ENCODE data around the gene WDR7.

Gene WDR7

DNA sequence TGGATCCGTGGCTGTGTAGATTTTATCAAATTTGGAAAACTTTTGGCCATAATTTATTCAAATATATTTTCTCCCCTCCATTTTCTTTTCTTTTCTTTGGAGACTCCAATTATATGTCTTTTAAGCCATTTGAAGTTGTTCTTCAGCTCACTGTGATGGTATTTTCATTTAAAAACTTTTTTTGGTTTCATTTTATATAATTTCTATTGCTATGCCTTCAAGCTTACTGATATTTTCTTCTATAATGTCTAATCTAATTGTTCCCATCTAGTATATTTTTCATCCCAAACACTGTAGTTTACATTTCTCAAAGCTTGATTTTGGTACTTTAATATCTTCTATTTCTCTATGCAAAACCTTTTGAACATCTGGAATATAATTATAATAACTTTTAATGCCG is 72.5 kb downstream of the WDR7 start:
- Histone ChIP-seq H3K4me1 (ENCODE audit: control insufficient read depth in 2 of 2, insufficient read depth in 1 of 2, low read depth in 1 of 2, low read length in 2 of 2) (no peaks in the 10 kb centered on the region), H3K4me3 (ENCODE audit: low read length in 2 of 2) (no peak overlapping the region), H3K9me3 (replicated peaks in 1 of 2; ENCODE audit: control insufficient read depth in 2 of 2, insufficient read depth in 1 of 2, low read depth in 1 of 2, low read length in 2 of 2) (peaks cover 0 to 2% of the 10 kb centered on the region in 2 donors), H2BK12ac (ENCODE audit: low read length) (no peak overlapping the region), H3K79me1 (ENCODE audit: low read depth, low read length) (no peaks in the 10 kb centered on the region), H2BK15ac (ENCODE audit: low read length) (no peak overlapping the region), H3K23ac (ENCODE audit: low read depth, low read length, poor library complexity) (no peak overlapping the region), H2AFZ (ENCODE audit: low read length) (no peak overlapping the region), H3K4ac (ENCODE audit: low read length) (no peak overlapping the region), H3K9ac (ENCODE audit: low read depth, low read length, poor library complexity) (no peak overlapping the region), H3K4me2 (ENCODE audit: insufficient read depth, low read length, poor library complexity, severe bottlenecking) (no peak overlapping the region), H3K27me3 (ENCODE audit: control insufficient read depth in 3 of 3, insufficient read depth in 3 of 3, low read depth in 1 of 3, low read length in 3 of 3) (no peaks in the 10 kb centered on the region), H3K18ac (ENCODE audit: low read length) (no peak overlapping the region), H3K36me3 (replicated peaks in 1 of 2; ENCODE audit: control insufficient read depth in 2 of 2, insufficient read depth in 2 of 2, low read length in 2 of 2) (no peaks in the 10 kb centered on the region), H4K91ac (ENCODE audit: low read depth, low read length, poor library complexity) (no peak overlapping the region), H3K27ac (replicated peaks; ENCODE audit: low read length) (no peak overlapping the region), H4K8ac (ENCODE audit: low read depth, low read length) (no peak overlapping the region), H2BK5ac (ENCODE audit: low read length) (no peak overlapping the region), H2AK5ac (ENCODE audit: low read depth, low read length) (no peak overlapping the region), H3K14ac (ENCODE audit: low read length) (no peak overlapping the region), H2BK120ac (ENCODE audit: low read depth, low read length) (no peak overlapping the region)
- no CpG with 5 or more reads among the region's 2 CpGs for WGBS, 2 donors (ENCODE audit: extremely low coverage in 2 of 2, insufficient read length in 2 of 2, insufficient replicate concordance in 1 of 2)
- DNase-seq (ENCODE audit: low spot score): no peak

GRCh38 chr18:56726906-56727305 is 75.7 kb downstream of the WDR7 start:
- H2BK5ac ChIP-seq (ENCODE audit: low read length): no peak overlapping the region
- H3K9ac ChIP-seq (ENCODE audit: low read depth, low read length, poor library complexity): no peak overlapping the region
- peaks cover 0 to 2% of the 10 kb centered on the region in 2 donors for H3K9me3 ChIP-seq (replicated peaks in 1 of 2; ENCODE audit: control insufficient read depth in 2 of 2, insufficient read depth in 1 of 2, low read depth in 1 of 2, low read length in 2 of 2)
- H3K14ac ChIP-seq (ENCODE audit: low read length): no peak overlapping the region
- H2BK15ac ChIP-seq (ENCODE audit: low read length): no peak overlapping the region
- no peak overlapping the region for H3K4me2 ChIP-seq (ENCODE audit: insufficient read depth, low read length, poor library complexity, severe bottlenecking)
- H3K27me3 ChIP-seq (ENCODE audit: control insufficient read depth in 3 of 3, insufficient read depth in 3 of 3, low read depth in 1 of 3, low read length in 3 of 3): no peaks in the 10 kb centered on the region
- no peaks in the 10 kb centered on the region for H3K36me3 ChIP-seq (replicated peaks in 1 of 2; ENCODE audit: control insufficient read depth in 2 of 2, insufficient read depth in 2 of 2, low read length in 2 of 2)
- no peak overlapping the region for H4K91ac ChIP-seq (ENCODE audit: low read depth, low read length, poor library complexity)
- no peaks in the 10 kb centered on the region for H3K4me1 ChIP-seq (ENCODE audit: control insufficient read depth in 2 of 2, insufficient read depth in 1 of 2, low read depth in 1 of 2, low read length in 2 of 2)
- H2BK12ac ChIP-seq (ENCODE audit: low read length): no peak overlapping the region
- H3K23ac ChIP-seq (ENCODE audit: low read depth, low read length, poor library complexity): no peak overlapping the region
- no CpG with 5 or more reads among the region's 2 CpGs for WGBS, 2 donors (ENCODE audit: extremely low coverage in 2 of 2, insufficient read length in 2 of 2, insufficient replicate concordance in 1 of 2)
- no peak overlapping the region for H2AK5ac ChIP-seq (ENCODE audit: low read depth, low read length)
- DNase-seq (ENCODE audit: low spot score): no peak
- no peak overlapping the region for H4K8ac ChIP-seq (ENCODE audit: low read depth, low read length)
- no peak overlapping the region for H3K27ac ChIP-seq (replicated peaks; ENCODE audit: low read length)
- H2AFZ ChIP-seq (ENCODE audit: low read length): no peak overlapping the region
- no peak overlapping the region for H3K18ac ChIP-seq (ENCODE audit: low read length)
- H2BK120ac ChIP-seq (ENCODE audit: low read depth, low read length): no peak overlapping the region
- no peak overlapping the region for H3K4me3 ChIP-seq (ENCODE audit: low read length in 2 of 2)
- no peak overlapping the region for H3K4ac ChIP-seq (ENCODE audit: low read length)
- no peaks in the 10 kb centered on the region for H3K79me1 ChIP-seq (ENCODE audit: low read depth, low read length)

DNA sequence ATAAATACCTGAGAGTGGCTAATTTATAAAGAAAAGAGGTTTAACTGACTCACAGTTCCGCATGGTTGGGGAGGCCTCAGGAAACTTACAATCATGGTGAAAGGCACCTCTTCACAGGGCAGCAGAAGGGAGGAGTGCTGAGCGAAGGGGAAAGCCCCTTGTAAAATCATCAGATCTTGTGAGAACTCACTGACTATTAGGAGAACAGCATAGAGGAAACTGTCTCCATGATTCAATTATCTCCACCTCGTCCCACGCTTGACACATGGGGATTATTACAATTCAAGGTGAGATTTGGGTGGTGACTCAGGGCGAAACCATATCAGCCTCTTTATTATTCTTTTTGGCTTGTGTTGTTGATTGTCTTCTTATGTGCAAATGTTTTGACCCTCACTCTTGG is 76.2 kb downstream of the WDR7 start:
- Histone ChIP-seq H3K9ac (ENCODE audit: low read depth, low read length, poor library complexity) (no peak overlapping the region), H3K36me3 (replicated peaks in 1 of 2; ENCODE audit: control insufficient read depth in 2 of 2, insufficient read depth in 2 of 2, low read length in 2 of 2) (no peaks in the 10 kb centered on the region), H3K4me1 (ENCODE audit: control insufficient read depth in 2 of 2, insufficient read depth in 1 of 2, low read depth in 1 of 2, low read length in 2 of 2) (no peaks in the 10 kb centered on the region), H3K4ac (ENCODE audit: low read length) (no peak overlapping the region), H3K18ac (ENCODE audit: low read length) (no peak overlapping the region), H3K4me2 (ENCODE audit: insufficient read depth, low read length, poor library complexity, severe bottlenecking) (no peak overlapping the region), H2BK15ac (ENCODE audit: low read length) (no peak overlapping the region), H2BK120ac (ENCODE audit: low read depth, low read length) (no peak overlapping the region), H2AFZ (ENCODE audit: low read length) (no peak overlapping the region), H2BK5ac (ENCODE audit: low read length) (no peak overlapping the region), H3K9me3 (replicated peaks in 1 of 2; ENCODE audit: control insufficient read depth in 2 of 2, insufficient read depth in 1 of 2, low read depth in 1 of 2, low read length in 2 of 2) (peaks cover 0 to 2% of the 10 kb centered on the region in 2 donors), H3K4me3 (ENCODE audit: low read length in 2 of 2) (no peak overlapping the region), H4K91ac (ENCODE audit: low read depth, low read length, poor library complexity) (no peak overlapping the region), H3K23ac (ENCODE audit: low read depth, low read length, poor library complexity) (no peak overlapping the region), H2BK12ac (ENCODE audit: low read length) (no peak overlapping the region), H3K14ac (ENCODE audit: low read length) (no peak overlapping the region), H3K27ac (replicated peaks; ENCODE audit: low read length) (no peak overlapping the region), H4K8ac (ENCODE audit: low read depth, low read length) (no peak overlapping the region), H3K79me1 (ENCODE audit: low read depth, low read length) (no peaks in the 10 kb centered on the region), H2AK5ac (ENCODE audit: low read depth, low read length) (no peak overlapping the region), H3K27me3 (ENCODE audit: control insufficient read depth in 3 of 3, insufficient read depth in 3 of 3, low read depth in 1 of 3, low read length in 3 of 3) (no peaks in the 10 kb centered on the region)
- no CpG with 5 or more reads among the region's 5 CpGs for WGBS, 2 donors (ENCODE audit: extremely low coverage in 2 of 2, insufficient read length in 2 of 2, insufficient replicate concordance in 1 of 2)
- no peak for DNase-seq (ENCODE audit: low spot score)

- DNase-seq (ENCODE audit: low spot score): no peak
- H3K27ac ChIP-seq (replicated peaks; ENCODE audit: low read length): no peak overlapping the region
- no CpG with 5 or more reads among the region's 3 CpGs for WGBS, 2 donors (ENCODE audit: extremely low coverage in 2 of 2, insufficient read length in 2 of 2, insufficient replicate concordance in 1 of 2)
Measured at GRCh38 chr18:56728741-56729140, 77.6 kb downstream of the WDR7 start.

More at GRCh38 chr18:56728741-56729140, 77.6 kb downstream of the WDR7 start:
- H4K8ac ChIP-seq (ENCODE audit: low read depth, low read length): no peak overlapping the region
- no peak overlapping the region for H3K4me3 ChIP-seq (ENCODE audit: low read length in 2 of 2)
- H3K18ac ChIP-seq (ENCODE audit: low read length): no peak overlapping the region
- no peaks in the 10 kb centered on the region for H3K27me3 ChIP-seq (ENCODE audit: control insufficient read depth in 3 of 3, insufficient read depth in 3 of 3, low read depth in 1 of 3, low read length in 3 of 3)
- no peaks in the 10 kb centered on the region for H3K36me3 ChIP-seq (replicated peaks in 1 of 2; ENCODE audit: control insufficient read depth in 2 of 2, insufficient read depth in 2 of 2, low read length in 2 of 2)
- peaks cover 0 to 2% of the 10 kb centered on the region in 2 donors for H3K9me3 ChIP-seq (replicated peaks in 1 of 2; ENCODE audit: control insufficient read depth in 2 of 2, insufficient read depth in 1 of 2, low read depth in 1 of 2, low read length in 2 of 2)
- no peaks in the 10 kb centered on the region for H3K79me1 ChIP-seq (ENCODE audit: low read depth, low read length)
- no peak overlapping the region for H2BK12ac ChIP-seq (ENCODE audit: low read length)
- H2BK15ac ChIP-seq (ENCODE audit: low read length): no peak overlapping the region
- H2BK5ac ChIP-seq (ENCODE audit: low read length): no peak overlapping the region
- no peak overlapping the region for H2AFZ ChIP-seq (ENCODE audit: low read length)
- H3K4me2 ChIP-seq (ENCODE audit: insufficient read depth, low read length, poor library complexity, severe bottlenecking): no peak overlapping the region
- H3K4ac ChIP-seq (ENCODE audit: low read length): no peak overlapping the region
- H3K4me1 ChIP-seq (ENCODE audit: control insufficient read depth in 2 of 2, insufficient read depth in 1 of 2, low read depth in 1 of 2, low read length in 2 of 2): no peaks in the 10 kb centered on the region
- H2BK120ac ChIP-seq (ENCODE audit: low read depth, low read length): no peak overlapping the region
- H4K91ac ChIP-seq (ENCODE audit: low read depth, low read length, poor library complexity): no peak overlapping the region
- no peak overlapping the region for H2AK5ac ChIP-seq (ENCODE audit: low read depth, low read length)
- no peak overlapping the region for H3K23ac ChIP-seq (ENCODE audit: low read depth, low read length, poor library complexity)
- no peak overlapping the region for H3K14ac ChIP-seq (ENCODE audit: low read length)
- H3K9ac ChIP-seq (ENCODE audit: low read depth, low read length, poor library complexity): no peak overlapping the region

Measured in neuronal stem cell (in vitro differentiated cells).